LNCAP (cell line): ENCODE measurements around the gene INKA2.

ENCODE experiments used
- TF ChIP-seq, protein P1 (sequence below): fragments of 450-650 bp; IDR thresholded peaks from 2 replicates; pipeline ENCODE4 v1.5.1; 2017; ENCODE audit warnings: mild to moderate bottlenecking

Gene INKA2

DNA sequence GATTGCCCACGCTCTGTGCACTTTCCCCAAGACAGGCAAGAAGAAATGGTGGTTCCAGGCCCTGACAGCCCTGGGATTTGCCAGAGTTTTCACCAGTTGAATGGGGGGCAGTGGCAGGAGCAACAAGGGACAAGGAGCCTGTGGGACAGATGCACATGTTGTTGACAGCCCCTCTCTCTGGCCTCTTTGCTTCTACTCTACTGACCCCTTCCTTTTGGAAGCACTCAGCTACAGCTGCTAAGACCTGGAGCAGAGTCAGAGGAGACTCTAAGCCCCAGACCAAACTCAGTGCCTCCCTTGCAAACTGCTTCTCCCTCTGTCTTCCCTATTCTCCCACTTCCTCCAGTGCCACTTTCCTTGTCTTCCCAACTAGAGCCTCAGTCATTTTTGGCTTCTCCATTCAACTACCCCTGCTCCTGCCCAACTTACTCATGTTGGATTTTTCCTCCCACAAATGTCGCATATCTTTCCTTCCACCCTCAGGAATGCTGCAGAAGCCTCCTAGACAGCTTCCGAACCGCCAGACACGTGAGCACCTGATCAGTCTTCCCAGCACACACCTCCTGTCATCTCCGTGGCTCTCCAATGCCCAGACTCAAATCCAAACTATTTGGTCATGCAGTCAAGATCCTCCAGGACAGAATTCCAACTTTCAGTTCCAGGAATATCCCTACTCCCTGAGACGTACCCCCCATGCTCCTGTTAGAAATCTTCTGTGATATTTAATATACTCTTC is 9.1 kb downstream of the INKA2 start:
- TF ChIP-seq, protein P1, sequence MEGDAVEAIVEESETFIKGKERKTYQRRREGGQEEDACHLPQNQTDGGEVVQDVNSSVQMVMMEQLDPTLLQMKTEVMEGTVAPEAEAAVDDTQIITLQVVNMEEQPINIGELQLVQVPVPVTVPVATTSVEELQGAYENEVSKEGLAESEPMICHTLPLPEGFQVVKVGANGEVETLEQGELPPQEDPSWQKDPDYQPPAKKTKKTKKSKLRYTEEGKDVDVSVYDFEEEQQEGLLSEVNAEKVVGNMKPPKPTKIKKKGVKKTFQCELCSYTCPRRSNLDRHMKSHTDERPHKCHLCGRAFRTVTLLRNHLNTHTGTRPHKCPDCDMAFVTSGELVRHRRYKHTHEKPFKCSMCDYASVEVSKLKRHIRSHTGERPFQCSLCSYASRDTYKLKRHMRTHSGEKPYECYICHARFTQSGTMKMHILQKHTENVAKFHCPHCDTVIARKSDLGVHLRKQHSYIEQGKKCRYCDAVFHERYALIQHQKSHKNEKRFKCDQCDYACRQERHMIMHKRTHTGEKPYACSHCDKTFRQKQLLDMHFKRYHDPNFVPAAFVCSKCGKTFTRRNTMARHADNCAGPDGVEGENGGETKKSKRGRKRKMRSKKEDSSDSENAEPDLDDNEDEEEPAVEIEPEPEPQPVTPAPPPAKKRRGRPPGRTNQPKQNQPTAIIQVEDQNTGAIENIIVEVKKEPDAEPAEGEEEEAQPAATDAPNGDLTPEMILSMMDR = no peak

DNA sequence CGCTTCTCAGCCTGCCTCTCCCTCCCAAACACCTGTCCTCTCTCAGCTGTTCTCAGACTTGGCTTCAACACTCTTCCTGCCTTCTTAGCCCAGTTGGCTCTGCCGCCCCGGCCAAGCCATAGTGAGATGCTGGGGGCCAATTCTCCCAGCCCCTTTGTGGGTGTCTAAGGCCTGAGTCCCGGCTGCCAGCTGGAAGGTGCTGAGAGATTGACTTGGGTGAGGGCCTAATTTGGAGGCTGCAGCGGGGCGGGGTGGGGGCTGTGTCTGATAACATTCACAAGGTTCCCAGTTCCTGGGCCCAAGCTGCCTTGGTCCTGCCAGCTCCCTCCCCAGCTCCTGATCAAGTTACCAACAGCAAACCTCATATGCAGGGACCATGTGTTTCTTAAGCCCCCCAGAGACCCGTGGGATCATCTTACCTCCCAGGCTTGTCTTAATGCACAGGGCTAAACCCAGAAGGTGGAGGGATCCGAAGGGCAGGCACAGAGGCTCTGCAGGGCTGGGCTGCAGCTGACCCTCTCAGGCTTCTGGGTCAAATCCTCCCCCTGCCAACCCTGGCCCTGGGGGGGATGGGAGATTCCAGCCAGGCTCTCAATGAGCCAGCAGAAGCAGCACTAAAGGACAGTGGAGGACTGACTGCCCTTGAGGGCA is 9.8 kb downstream of the INKA2 start:
- TF ChIP-seq, protein P1 = no peak

DNA sequence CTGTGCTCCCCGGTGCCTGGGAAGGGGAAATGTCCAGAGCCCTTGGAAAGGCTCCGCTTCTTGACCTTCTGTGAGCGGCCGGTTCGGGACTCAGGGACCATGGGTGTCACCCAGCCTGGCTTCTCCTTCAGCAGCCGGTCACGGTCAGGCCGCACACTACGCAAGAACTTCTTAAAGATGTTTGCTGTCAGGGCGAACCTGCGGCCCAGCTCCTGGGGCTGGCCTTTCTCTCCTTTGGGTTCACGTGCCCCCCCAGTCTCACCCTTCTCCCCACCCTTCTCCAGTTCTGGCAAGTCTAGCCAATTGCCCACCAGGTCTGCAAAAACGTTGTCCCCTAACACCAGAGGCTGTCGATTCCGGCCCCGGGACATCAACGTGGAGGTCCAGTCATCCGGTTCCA is 12.1 kb downstream of the INKA2 start:
- TF ChIP-seq, protein P1 = no peak

DNA sequence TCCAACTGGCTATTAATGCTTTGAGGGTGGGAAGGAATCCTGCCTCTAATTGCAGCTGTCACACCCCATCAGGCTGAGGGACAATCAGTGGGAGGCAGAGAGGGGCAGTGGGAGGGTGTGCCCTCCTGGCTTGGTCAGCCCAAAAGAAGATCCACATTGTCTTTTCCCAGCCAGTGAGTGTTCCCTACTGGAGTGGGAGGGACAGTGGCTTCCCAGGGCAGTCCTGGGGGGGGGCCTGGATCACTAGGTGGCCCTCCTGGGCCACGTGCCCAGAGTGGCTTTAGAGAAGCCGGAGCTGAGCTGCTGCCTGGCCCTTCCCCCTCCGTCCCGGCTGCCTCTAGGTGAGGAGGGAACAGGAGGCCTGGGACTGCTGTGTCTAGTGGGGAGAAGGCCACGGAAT is 14.0 kb downstream of the INKA2 start:
- TF ChIP-seq, protein P1 = no peak

DNA sequence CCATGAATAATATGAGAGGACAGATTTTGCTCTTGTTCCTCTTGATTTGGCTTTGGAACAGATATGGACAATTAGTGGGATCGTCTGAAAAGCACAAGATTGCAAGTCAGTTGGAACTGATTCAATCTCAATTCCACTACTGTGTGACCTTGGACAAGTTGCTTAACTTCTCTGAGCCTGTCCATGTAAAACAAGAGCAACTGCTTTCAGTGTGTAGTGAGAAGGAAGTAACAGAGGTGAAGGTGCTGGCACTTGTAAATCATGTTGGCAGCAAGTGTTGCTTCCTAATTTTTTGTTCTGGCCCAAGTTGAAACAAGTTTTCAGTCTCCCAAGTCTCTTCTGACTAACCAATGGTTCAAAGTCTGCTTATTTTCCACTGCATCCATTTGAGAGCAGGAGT is 15.3 kb downstream of the INKA2 start:
- TF ChIP-seq, protein P1 = no peak

DNA sequence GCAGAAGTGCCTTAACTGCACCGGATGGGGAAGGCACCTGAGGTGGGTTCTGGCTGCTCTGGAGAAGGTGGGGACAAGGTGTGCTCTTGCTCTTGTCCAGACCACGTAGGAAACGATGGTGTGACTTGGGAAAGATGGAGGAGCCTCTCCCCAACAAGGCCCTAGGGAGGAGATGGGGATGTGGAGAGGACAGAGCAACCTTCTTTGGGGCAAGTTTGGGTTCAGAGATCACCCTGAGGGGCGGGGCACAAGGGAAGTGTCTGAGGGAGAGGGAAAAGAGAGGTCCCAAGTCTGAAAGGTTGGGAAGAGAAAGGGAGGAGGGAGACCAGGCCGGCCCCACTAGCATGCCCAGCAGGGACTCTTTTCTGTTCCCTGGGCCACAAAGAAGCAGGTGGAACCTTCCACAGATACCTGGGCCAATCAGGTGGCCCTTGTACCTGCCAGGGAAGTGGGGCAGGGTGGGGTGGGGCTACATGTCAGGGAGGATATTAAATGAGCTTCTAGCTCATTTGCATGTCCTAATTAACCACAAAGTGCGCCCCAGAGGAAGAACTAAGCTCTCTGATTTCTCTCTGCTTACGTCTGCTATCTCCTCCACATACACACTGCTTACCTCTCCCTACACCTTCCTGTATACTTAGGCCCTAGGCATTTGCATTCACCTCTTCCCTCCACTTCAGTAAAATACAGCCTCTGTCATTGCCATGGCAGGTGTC is 15.9 kb downstream of the INKA2 start:
- TF ChIP-seq, protein P1 = no peak

DNA sequence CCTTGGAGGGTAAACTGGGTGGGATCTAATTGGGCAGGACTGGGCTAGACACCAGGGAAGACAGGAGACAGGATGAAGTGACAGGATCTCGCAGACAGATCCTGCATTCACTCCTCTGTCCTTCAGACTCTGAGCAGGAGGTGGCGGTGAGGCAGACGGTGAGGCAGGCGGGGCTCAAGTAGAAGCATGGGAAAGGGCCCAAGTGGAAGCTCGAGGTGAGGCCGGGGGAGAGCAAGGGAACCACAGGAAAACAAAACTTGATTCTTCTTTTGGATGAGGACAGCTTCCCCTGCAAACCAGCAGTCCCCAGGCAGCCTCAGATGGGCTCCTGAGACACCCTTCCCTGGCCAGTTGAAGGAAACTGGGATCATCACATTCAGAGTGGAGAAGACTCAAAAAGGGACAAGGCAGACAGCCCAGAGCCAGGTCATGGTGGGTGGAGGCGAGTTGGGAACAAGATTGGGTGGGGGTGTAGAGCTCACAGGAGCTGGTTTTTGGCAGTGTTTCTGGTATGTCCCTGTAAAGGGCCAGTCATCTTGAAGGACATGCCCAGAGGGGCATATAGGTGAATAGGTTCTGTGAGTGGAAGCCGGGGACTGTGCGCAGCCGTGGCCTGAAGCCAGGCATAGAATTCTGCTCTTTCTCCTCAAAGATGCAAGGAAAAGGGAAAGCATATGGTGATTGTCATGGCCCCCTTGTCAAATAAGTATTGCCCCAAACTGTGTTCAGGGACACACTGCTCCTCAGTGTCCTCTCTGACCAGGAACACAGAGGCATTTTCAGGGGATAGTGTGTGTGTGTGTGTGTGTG is 18.0 kb downstream of the INKA2 start:
- TF ChIP-seq, protein P1 = no peak
